Prostate gland (tissue), 2 donors: ENCODE data around the gene CSNK1A1.

Experiments
- CTCF ChIP-seq, 4 experiments: fragments of 200-600 bp in 2 of 4; fragments of 450-650 bp in 2 of 4; sonication (generic) in 2 of 4; IDR thresholded peaks; 1 replicate in 3 of 4; 2 replicates in 1 of 4; pipeline ENCODE4 v1.5.1; 2016 to 2019; ENCODE audit warnings: antibody characterized with exemption in 4 of 4, mild to moderate bottlenecking in 2 of 4, moderate library complexity in 2 of 4
- POLR2A ChIP-seq: fragments of 450-650 bp; IDR thresholded peaks from one replicate; pipeline ENCODE4 v1.6.1; 2016; ENCODE audit warnings: antibody characterized with exemption, mild to moderate bottlenecking
- POLR2AphosphoS5 ChIP-seq: sonication (generic); formaldehyde crosslinking; IDR thresholded peaks from one replicate; pipeline ENCODE4 v1.6.1; 2017; ENCODE audit warnings: antibody characterized with exemption

GRCh38 chr5:149563466-149563865 lies 12.2 kb upstream of the CSNK1A1 start:
- no peak for TF ChIP-seq CTCF (IDR thresholded peaks at IDR 0.05)
- TF ChIP-seq POLR2AphosphoS5: no peak
- no peak for TF ChIP-seq POLR2A
